Muscle of back (tissue), 13 donors: ENCODE measurements around the gene NISCH. TPM values are rescaled to one million over a fixed set of nuclear protein-coding genes. Genes with fewer than 3 reads are reported as not detected.
A peak's percentile ranks its signal among the peaks of the same experiment; 100 is the strongest.

Experiments
- DNase-seq, 3 donors: peaks; one replicate each; pipeline versions ENCODE4 v3.0.0 to v3.0.0-alpha.2; 2013
- long read RNA-seq, 9 donors: transcript quantifications; one replicate each; lab custom pipeline, GENCODE V29; 2026
- polyA plus RNA-seq, 10 donors: library from polyadenylated mRNA; unstranded; fragments of 120-200 nt; gene quantifications; one replicate each; pipeline ENCODE4 v1.2.1, GENCODE V29; 2013; ENCODE audit not compliant: insufficient read length in 10 of 10

NISCH gene
- 10 to 100 TPM; 54.2 to 96.6 (median 64.4) TPM for polyA plus RNA-seq
- long read RNA-seq, donor 1, full-length matches to known transcripts: 7 of 7 reads
- long read RNA-seq, donor 1, partial matches to known transcripts: 0 of 7 reads
- long read RNA-seq, donor 1, other reads (novel, unspliced or antisense): 0 of 7 reads
- long read RNA-seq, donor 2, partial matches to known transcripts: 30 of 32 reads
- long read RNA-seq, donor 2, other reads (novel, unspliced or antisense): 0 of 32 reads
- long read RNA-seq, donor 3: 0 reads
- long read RNA-seq, donor 4, partial matches to known transcripts: 10 of 14 reads
- long read RNA-seq, donor 4, other reads (novel, unspliced or antisense): 0 of 14 reads
- long read RNA-seq, donor 5, partial matches to known transcripts: 36 of 41 reads
- long read RNA-seq, donor 5, other reads (novel, unspliced or antisense): 0 of 41 reads
- long read RNA-seq, donor 6, partial matches to known transcripts: 10 of 18 reads
- long read RNA-seq, donor 6, other reads (novel, unspliced or antisense): 0 of 18 reads
- long read RNA-seq, donor 7, transcript NISCH-203 (3 exons, 565 nt): major isoform, 7 of 27 reads
- long read RNA-seq, donor 7, partial matches to known transcripts: 17 of 27 reads
- long read RNA-seq, donor 7, other reads (novel, unspliced or antisense): 0 of 27 reads
- long read RNA-seq, donor 8, full-length matches to known transcripts: 3 of 9 reads
- long read RNA-seq, donor 8, partial matches to known transcripts: 6 of 9 reads
- long read RNA-seq, donor 8, other reads (novel, unspliced or antisense): 0 of 9 reads
- long read RNA-seq, donor 9, partial matches to known transcripts: 5 of 7 reads
- long read RNA-seq, donor 9, other reads (novel, unspliced or antisense): 0 of 7 reads

DNA sequence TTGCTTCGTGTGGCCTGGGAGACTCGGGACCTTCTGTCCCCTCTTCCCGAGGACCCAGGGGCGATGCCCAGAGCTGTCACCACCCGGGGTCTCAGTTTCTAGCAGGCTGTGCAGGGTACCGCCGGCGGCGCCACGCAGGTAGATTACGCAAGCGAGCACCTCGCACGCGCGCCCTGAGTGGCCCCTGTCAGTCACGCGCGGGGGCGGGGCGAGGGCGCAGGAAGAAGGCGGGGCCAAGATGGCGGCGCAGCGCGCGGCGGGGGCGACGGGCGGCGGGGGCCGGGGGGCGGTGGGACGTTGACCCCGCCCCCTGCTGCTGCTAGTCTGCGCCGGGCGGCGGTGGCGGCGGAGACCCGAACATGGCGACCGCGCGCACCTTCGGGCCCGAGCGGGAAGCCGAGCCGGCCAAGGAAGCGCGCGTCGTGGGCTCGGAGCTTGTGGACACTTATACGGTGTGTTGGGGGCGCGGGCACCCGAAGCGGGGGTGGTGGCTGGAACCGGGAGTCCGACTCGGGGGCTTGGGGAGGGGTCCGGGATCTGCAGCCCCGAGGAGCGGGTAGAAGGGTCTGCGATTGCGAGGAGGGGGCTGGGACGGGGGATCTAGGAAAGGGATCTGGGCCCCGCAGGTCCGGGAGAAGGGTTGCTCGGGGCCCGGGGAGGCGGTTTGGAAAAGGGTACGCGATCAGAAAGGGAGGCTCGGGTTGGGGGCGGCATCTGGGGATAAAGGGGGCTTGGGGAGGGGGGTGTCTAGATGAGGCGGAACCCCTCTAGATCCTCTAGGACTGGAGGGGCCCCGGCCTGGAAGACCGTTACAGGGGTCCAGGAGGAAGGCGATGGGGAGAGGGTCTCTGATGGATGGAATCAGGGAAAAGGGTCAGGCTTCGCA lies at the start of gene NISCH:
TSS of gene NISCH (plus strand) at position 322 of the 886 bp plus-strand sequence. CDS start at position 360, 38 bp downstream.
- peak; percentile 78 to 93 (median 88) for DNase-seq

DNA sequence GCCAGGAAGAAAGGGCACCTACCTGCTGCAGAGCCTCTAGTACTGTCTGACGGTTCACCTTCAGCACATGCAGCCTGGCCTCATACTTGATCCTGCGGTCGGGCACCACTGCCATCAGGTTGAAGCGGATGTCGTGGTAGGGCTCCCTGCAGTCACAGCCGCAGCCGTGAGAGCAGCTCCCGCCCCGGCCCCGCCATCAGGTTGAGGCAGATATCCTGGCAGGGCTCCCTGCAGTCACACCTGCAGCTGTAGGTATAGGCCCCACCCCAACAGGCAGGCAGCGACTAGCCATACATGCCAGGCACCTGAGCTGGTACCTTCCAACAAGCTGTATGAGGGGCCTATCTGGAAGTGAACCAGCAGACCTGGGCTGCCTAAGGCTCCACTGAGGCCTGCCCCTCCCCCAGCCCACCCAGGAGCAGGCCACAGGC lies 49.2 kb upstream of the NISCH start:
- DNase-seq: no peak

DNA sequence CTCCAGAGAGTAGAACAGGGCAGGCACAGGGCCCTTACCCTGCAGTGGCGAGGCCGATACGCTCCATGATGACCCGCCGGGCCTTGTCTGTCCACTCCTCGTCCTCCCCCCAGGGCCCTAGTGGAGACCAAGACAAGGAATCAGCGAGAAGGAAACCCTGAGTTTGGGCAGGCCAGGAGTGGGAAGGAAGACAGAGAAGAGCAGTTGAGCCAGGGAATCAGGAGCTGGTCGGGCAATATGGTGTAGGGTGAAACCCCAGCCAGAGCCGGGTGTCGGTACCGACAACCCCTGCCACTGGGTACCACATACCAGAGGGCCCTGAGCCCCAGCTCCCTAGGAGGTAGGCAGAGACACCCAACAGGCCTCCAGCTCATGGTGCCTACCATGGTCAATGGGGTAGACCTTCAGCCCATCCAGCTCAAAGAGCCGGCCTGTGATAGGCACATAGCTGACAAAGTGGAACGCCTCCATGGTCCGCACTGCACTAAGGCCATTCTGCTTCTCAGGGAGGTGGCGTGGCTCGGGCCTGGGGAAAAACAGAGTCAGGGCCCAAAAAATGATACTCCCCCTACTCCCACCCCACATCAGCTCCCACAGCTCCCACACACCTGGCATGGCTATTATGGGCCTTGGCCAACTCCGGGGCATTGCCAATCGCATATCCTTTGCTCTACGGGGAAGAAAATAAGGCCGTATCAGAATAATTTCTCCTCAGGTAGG lies 48.5 kb upstream of the NISCH start:
- no peak for DNase-seq

DNA sequence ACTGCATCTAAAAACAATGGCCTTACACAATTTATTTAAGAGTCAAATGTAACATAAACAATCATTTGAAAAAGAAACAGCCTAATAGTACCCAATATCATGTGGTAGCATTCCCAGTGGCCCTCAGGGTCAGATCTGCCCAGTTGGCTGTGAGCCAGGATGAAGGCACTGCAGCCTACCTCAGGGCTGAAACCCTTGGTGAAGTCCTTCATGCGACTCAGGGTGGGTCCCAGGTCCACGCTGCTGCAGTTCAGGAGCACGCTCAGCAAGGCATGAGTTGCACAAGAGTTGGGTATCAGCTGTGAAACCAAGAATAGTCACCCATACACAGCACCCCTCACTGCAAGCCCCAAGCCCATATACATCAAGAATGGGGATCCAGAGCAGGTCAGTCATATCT lies 47.6 kb upstream of the NISCH start:
- no peak for DNase-seq

DNA sequence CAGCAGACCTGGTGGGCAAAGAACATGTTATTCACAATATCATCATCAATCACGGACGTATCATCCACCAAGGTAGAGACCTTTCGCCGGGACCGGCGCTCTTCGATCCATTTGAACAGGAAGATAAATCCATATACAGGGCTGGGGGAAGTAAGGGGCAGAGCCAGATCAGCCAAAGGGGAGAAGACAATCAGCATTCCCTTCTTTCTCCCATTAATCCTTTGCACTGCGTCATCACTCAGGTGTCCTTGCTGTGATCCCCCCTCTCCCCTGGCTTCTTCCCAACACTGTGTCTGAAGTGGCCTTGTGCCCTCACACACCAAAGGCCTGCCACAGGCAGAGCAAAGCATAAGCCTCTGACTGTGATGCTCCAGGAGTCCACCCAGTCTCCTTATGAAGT lies 46.9 kb upstream of the NISCH start:
- DNase-seq: no peak

DNA sequence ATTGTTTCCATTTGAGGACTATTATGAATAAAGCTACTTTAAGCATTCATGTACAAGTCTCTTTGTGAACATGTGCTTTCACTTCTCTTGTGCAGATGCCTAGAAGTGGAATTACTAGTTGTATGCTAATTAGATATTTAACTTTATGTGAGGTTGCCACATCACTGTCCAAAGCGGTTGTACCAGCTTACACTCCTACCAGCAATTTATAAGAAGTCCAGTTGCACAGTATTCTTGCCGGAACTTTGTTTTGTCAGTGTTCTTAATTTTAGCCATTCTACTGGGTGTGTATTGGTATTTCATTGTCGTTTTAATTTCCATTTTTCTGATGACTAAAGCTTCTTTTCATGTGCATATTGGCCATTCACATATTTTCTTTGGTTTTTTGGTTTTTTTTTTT lies 39.6 kb upstream of the NISCH start:
- no peak for DNase-seq

DNA sequence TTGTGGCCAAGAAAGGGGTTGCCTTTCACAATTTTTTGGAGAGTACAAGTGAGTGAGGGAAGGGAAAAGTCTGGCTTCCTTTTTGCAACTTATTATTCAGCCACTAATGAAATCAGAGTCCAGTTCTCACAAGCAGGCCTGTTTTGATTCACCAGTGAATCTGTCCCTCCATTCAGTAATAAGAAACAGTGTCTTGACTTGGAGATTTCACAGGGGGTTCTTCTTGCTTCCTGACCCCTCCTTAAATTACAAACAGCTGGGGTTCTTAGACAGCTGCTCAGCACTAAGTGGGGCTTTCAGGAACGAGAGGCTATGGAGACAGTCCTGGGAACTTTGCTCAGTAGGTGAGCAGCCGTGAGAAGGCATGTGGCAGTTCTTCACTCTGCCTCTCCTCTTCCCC lies 35.0 kb upstream of the NISCH start:
- peak in 1 of 3 donors; percentile 49 for DNase-seq

DNA sequence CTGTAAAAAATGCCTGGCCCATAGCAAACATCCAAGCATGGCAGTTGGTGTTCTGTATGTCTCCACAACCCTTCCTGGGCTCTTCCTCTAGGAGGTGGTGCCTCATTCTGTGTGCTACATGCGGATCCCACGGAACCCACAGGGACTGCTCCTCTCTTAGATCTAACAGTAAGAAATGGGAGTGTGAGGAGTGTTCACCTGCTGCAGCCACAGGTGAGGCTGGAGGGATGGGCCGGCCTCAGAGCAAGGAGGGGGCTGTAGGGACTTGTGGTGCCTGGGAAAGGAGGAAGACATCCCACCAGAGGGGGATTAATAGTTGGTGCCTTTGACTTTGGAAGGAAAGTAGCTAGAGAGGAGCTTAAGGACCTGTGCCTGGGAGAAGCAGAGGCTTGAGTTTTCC lies 32.7 kb upstream of the NISCH start:
- DNase-seq: no peak

DNA sequence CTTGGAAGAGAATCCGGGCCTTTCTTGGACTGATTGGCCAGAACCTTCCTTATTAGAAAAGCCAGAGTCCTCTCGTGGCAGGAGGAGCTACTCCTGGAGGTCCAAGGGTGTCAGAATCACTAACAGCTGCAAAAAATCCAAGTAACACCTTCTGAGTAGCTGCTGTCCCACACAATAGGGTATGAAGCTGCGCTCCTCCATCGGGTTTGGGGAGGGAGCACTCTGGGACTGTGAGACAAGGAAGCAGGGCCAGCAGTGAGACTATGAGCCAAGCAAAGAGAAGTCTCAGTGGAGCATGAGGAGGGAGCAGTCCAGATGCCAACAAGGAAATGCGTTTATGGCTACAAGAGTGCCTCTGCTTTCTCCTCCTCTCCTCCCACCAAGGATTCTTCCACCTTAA lies 32.2 kb upstream of the NISCH start:
- DNase-seq: no peak

DNA sequence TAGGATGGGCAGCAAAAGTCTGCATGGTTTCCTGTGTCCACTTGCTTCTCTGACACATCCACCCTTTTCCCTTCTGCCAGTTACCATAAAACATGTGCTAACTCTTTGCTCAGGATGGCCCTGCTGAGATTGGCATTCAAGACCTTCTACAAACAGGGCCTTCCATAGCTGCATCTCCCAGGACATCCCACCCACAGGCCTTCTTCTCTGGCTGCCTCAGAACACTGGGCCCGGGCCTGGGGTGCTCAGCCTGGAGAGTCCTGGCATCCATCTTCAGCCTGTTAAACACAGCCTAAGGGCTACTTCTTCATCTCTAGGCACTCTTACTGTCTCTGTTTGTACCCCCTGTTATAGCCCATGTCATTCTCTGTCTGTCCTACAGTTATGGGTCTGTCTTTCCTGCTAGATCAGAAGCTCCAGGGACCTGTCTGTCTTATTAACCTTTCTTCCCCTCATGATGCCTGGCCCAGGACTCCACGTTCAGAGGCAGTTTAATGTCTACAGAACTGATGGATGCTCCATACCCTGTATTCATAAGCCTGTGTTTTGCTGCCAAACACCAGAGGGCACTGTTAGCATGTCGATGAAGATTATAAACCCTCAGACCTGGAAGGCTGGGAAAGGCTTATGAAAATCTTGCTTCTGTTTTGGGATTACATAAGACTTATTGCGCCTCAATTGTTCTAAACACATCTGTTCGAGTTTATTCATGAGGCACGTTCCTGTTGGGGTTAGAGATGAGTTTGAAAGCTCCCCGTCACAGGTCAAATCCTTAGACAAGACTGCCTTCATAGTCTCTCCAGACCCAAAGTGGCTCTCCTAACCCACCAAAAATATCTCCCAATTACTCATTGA lies 27.0 kb upstream of the NISCH start:
- peak in 2 of 3 donors; percentile 80 to 89 for DNase-seq

DNA sequence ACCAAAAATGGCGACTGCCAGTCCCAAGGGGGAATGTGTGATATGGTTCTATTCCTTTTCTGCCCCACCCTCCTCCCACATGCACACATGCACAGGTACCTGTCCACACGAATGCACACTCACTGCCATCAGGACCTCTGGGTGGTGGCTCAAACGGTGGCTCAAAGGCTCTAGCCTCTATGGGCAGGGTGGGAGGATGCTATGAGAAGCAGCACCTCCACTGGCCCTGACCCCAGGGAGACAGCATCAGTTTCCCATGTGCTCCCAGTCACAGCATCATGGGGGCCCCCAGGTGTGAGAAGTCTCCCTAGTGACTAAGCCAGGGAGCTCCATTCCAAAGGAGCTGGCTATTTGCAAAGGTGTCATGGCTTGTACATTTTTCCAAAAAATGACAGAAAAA lies 26.4 kb upstream of the NISCH start:
- DNase-seq: no peak

DNA sequence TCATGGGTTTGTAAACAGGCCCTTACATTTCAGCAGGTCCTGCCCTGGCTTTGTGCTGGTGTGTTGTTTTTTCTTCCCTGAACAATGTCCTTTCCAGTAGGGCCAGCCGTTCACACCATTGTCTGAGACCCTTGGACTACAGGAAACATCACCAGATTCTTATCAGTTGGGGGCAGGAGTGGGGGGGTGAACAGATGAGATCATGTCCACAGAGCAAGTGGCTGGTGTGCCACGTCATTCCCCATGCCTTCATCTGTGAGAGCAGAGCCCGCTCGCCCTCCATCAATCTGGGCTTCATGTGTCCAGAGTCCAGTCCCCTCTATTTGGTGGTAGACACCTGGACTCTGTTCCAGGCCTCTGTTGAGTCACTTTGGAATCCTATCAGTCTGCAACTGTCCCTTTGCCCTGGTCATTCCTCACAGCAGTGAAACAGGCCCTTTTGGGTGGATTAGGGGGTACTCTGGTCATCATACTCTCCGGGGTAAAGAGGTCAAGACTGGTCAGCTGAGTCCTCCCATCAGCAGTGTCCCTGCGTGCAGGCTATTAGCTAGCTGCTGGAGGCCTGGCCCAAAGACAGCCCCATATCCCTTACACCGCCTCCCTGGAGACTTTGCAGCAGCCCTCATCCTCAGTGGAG lies 25.5 kb upstream of the NISCH start:
- DNase-seq: no peak

DNA sequence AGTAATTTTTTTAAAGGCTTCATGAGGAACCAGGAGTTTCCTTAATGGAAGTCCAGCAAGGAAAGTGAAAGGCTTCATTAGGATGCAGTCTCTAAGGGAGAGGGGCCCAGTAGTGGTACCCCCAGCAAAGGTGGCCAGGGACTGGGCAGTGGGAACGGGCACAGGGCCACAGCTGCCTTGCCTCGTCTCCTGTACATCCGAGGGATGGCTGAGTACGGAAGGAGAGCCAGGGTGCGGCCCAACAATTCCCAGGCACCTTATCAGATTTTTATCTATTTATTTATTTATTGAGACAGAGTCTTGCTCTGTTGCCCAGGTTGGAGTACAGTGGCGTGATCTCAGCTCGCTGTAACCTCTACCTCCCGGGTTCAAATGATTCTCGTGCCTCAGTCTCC lies 25.0 kb upstream of the NISCH start:
- no peak for DNase-seq

DNA sequence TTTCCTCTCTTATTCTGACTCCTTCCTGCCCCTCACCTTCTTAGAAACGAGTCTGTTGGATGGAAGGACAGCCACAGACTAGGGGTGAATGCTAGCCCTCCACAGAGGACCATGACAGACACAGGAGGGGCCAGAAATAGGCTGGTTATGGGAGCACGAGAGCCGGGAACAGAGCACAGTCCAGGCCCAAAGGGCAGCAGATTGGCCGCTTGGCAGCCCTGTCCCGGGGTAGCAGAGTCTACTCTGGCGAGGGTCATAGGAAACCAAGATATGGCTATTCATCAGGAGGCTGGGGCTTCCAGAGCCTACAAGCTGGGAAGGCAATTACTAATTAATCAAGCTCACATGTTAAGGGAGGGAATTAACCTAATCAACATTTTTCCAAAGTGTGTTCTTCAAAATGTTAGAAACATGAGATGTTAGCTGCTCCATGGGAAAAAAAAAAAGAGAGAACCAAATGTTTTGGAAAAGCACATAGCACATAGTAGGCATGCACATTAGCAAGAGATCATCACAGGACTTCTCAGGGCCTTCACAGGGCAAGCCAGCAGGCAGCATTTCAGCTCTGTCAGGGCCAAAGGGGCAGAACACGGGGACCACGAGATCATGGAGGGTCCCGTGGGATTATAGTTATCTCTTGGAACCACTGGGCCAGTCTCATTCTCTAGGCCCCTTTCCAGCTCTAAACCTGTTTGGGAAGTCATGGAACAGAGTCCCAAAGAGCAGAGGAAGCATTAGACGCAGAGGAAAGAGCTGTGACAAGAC lies 23.8 kb upstream of the NISCH start:
- DNase-seq: no peak

DNA sequence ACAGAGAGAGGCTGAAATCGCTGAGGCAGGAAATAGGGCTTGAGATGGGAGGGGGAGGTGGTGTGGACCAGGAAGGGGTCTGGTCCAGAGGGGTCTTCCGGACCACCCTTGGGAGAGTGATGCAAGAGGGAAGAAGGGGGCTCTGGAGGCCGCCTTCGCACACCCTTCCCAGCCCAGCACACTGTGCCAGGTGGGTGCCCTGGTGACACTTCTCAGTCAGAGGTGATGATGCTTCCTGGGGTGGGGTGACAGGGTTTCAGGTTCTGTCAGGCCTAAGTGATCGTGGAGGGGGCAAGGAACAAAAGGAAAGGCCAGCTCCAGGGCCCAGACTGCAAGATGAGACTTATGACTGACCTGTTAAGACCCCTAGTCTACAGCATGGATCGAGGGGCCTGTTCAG lies 23.2 kb upstream of the NISCH start:
- no peak for DNase-seq

DNA sequence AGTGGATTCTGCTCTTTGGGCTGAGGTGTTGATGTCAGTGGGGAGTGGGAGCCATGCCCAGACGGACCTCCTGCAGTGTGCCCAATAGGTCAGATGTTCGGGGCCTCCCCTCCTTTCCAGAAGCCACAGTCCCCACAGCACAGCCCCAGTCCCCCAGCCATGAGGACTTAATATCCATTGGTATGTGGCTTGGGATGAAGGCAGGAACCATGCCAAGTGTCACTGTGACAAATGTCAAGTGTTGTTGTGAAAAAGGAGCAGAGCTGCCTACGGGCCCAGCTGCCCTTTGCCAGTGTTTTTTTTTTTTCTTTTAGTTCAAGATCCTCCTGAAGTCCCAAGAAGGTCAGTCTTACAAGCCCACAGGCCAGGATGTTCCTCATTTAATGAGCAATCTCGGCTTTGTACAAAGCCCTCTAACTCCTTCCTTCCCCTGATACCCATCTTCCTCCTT lies 22.7 kb upstream of the NISCH start:
- DNase-seq: no peak

DNA sequence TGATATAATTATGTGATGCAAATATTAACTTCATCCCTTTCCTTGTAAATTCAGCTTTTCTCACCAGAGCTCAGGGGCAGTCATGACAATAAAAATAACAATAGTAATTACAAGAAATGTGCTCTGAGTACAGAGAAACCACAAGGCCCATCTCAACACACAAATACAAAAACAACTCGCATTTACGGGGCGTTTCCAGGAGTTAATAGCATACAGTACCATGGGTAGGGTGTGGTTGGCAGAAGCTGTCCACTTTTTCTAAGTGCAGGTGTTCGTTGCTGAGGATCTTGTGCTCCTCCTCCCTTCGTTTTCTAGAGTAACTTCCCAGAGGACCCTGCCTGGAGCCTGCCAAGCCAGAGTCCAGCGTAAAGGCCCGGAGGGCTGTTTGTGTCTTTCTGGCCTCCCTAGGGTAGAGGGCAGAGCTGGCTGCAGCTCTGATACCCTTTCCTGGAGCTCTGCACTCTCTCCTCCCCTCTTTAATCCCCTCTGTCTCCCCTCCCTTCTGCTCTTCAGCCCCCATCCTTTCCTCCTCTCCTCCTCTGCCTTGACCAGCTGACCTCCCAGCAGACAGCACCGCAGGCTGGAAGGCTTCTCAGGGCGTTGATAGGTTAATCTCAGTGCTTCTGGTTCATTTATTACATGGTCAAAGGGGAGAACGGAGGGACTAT lies 21.9 kb upstream of the NISCH start:
- DNase-seq: no peak

DNA sequence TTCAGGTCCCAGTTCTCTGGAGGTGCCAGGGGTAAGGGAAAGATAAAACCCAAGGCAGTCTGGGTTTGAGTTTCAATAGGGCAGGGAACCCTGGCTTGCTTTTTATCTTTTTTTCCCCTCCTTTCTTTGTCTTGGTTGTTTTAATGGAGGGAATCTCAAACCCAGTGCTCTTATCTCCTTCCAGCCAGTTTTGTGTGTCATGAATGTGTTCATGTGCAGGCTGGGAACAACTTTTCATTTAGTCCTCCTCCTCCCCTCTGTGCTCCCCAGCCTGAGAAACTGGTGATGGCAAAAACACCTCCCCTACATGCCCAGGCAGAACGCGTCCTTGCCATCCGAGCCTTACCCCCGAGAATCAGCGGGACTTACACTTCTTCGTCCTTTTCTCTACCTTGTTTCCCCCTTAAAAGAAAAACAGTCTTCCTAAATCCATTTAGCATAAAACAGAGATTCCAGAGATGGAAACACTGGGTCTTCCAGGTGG lies 21.4 kb upstream of the NISCH start:
- DNase-seq: no peak
